Measurements from ENCODE around the gene TTBK2. TPM values are rescaled to one million over a fixed set of nuclear protein-coding genes. Genes with fewer than 3 reads are reported as not detected.

TTBK2 gene
- total RNA-seq, 1 experiment from 2014 or later: 25.5 TPM

DNA sequence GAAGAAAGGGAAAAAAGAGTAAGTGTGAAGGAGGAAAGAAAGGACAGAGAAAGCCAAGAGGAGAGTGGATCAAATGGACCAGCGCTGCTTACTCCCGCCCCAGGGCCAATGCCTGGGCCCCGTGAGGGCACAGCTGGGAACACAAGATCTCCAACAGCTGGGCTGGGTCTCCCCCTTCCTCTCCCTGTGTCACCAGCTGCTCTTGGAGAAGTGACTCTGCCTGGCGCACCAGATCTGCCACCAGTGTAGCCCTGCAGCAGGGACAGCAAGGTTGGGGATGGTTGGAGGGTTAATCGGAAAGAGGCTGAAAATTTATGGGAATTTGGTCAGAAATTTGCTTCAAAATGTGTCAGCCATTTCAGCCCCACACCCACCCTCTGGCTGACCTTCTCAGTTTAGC lies 192.0 kb downstream of the TTBK2 start:
- ChIA-PET POLR2A (no interaction called here), CTCF (no interaction called here)
- TF ChIP-seq, protein P1, sequence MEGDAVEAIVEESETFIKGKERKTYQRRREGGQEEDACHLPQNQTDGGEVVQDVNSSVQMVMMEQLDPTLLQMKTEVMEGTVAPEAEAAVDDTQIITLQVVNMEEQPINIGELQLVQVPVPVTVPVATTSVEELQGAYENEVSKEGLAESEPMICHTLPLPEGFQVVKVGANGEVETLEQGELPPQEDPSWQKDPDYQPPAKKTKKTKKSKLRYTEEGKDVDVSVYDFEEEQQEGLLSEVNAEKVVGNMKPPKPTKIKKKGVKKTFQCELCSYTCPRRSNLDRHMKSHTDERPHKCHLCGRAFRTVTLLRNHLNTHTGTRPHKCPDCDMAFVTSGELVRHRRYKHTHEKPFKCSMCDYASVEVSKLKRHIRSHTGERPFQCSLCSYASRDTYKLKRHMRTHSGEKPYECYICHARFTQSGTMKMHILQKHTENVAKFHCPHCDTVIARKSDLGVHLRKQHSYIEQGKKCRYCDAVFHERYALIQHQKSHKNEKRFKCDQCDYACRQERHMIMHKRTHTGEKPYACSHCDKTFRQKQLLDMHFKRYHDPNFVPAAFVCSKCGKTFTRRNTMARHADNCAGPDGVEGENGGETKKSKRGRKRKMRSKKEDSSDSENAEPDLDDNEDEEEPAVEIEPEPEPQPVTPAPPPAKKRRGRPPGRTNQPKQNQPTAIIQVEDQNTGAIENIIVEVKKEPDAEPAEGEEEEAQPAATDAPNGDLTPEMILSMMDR (IDR thresholded peaks at IDR 0.05; ENCODE audit: unreplicated experiment): no peak
- no TSS peak for BruUV-seq (replicated peaks)
- no peaks in the 10 kb centered on the region for H3K9me3 Mint-ChIP-seq (ENCODE audit: unreplicated experiment)
- intact Hi-C loops (cut with micrococcal nuclease): no loop called here
- no peaks in the 10 kb centered on the region for H3K4me1 Mint-ChIP-seq (ENCODE audit: insufficient read depth, unreplicated experiment)
- no peak overlapping the region for H3K27ac Mint-ChIP-seq (ENCODE audit: low read depth, unreplicated experiment)
- H3K4me3 Mint-ChIP-seq (ENCODE audit: unreplicated experiment): no peak overlapping the region
- H3K27me3 Mint-ChIP-seq (ENCODE audit: insufficient read depth, unreplicated experiment): no peaks in the 10 kb centered on the region
- peaks cover 69% of the 10 kb centered on the region for H3K36me3 Mint-ChIP-seq (ENCODE audit: insufficient read depth, unreplicated experiment)
- no peak for DNase-seq (ENCODE audit: unreplicated experiment)

DNA sequence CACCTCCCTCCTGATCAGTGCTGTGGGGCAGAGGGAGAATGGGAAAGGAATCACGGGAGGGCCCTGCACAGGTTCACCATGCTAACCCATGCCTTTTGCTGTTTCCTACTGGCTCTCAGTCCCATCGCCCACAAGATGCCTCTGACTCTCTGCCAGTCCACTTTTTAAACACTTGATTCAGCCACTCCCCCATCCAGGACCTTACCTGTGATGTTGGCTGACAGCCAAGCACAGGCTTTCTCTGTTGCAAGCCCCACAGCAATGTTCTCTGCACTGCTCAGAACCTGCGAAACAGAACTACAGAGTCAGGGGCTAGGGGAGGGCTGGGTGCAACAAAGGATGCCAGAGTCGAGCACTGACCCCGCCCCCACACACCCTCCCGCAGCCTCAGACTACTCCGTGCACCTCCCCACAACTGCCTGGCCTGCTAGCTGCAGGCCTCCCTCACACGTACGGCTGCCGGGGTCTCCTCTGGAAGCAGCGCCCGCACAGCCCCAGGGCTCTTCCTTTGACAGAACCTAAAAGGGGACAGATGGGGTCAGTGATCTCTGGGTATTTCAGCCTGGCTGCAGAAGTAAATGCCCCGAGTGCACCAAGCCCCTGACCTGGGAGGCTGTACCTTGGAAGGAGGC lies 192.7 kb downstream of the TTBK2 start:
- peak; percentile 41 for DNase-seq (ENCODE audit: unreplicated experiment)
- intact Hi-C loops (cut with micrococcal nuclease): no loop called here
- peaks cover 66% of the 10 kb centered on the region for H3K36me3 Mint-ChIP-seq (ENCODE audit: insufficient read depth, unreplicated experiment)
- TF ChIP-seq, protein P1 (IDR thresholded peaks at IDR 0.05; ENCODE audit: unreplicated experiment): no peak
- no peak overlapping the region for H3K27ac Mint-ChIP-seq (ENCODE audit: low read depth, unreplicated experiment)
- ChIA-PET CTCF (interaction anchor here (0.7 kb wide), 1 partner anchor 558 kb away, joined by 3 read pairs; no protein-coding TSS in a partner anchor), POLR2A (no interaction called here)
- H3K9me3 Mint-ChIP-seq (ENCODE audit: unreplicated experiment): no peaks in the 10 kb centered on the region
- no TSS peak for BruUV-seq (replicated peaks)
- H3K4me3 Mint-ChIP-seq (ENCODE audit: unreplicated experiment): no peak overlapping the region
- no peaks in the 10 kb centered on the region for H3K4me1 Mint-ChIP-seq (ENCODE audit: insufficient read depth, unreplicated experiment)
- no peaks in the 10 kb centered on the region for H3K27me3 Mint-ChIP-seq (ENCODE audit: insufficient read depth, unreplicated experiment)

DNA sequence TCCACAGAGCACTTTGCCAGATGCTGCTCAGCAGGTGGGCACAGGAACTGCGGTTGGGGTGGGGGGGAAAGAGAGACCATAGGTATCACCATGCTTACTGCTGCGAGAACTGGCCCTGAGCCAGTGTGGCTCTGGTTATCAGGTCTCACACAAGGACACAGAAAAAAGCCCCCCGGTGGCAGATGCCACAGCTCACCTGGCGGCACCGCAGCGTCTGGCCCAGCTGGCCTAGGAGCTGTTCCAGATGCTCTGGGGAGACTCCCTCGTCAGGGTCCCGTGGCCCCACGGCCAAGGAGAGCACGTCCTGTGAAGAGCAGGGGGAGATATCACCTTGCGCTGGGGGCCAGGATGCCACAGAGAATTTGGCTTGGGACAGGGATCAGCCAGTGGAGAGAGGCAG lies 194.5 kb downstream of the TTBK2 start:
- DNase-seq (ENCODE audit: unreplicated experiment): no peak
- H3K4me3 Mint-ChIP-seq (ENCODE audit: unreplicated experiment): no peak overlapping the region
- CTCF ChIA-PET: interaction anchor here (1.1 kb wide), 1 partner anchor 11 kb away, joined by 4 read pairs; no protein-coding TSS in a partner anchor
- no peaks in the 10 kb centered on the region for H3K27me3 Mint-ChIP-seq (ENCODE audit: insufficient read depth, unreplicated experiment)
- TF ChIP-seq, protein P1 (IDR thresholded peaks at IDR 0.05; ENCODE audit: unreplicated experiment): no peak
- peaks cover 61% of the 10 kb centered on the region for H3K36me3 Mint-ChIP-seq (ENCODE audit: insufficient read depth, unreplicated experiment)
- no peak overlapping the region for H3K27ac Mint-ChIP-seq (ENCODE audit: low read depth, unreplicated experiment)
- no peaks in the 10 kb centered on the region for H3K9me3 Mint-ChIP-seq (ENCODE audit: unreplicated experiment)
- POLR2A ChIA-PET: interaction anchor here (1.3 kb wide), 1 partner anchor 13 kb away, joined by 4 read pairs; no protein-coding TSS in a partner anchor
- BruUV-seq (replicated peaks): no TSS peak
- no peaks in the 10 kb centered on the region for H3K4me1 Mint-ChIP-seq (ENCODE audit: insufficient read depth, unreplicated experiment)
- intact Hi-C loops (cut with micrococcal nuclease): no loop called here

DNA sequence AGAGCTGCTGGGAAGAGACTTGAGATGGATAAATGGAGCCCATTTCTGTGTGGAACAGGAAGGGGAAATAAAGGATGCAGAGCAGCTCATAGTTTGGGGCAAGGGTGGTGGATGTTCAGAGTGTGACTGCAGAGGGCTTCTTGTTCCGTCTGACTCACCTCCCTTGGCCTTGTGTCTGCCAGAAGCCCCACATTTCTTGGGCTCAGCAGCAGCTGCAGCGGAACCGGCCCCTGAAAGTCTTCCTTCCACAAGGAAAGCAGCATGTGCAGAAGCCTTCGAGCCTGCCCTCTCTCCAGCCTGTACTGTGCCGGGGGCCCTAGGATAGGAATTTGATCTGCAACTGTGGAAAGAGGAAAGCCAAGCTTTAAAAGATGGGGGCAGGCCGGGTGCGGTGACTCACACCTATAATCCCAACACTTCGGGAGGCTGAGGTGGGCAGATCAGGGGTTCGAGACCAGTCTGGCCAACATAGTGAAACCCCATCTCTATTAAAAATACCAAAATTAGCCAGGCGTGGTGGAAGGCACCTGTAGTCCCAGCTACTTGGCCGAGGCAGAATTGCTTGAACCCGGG lies 195.2 kb downstream of the TTBK2 start:
- no peaks in the 10 kb centered on the region for H3K27me3 Mint-ChIP-seq (ENCODE audit: insufficient read depth, unreplicated experiment)
- DNase-seq (ENCODE audit: unreplicated experiment): no peak
- TF ChIP-seq, protein P1 (IDR thresholded peaks at IDR 0.05; ENCODE audit: unreplicated experiment): no peak
- H3K4me1 Mint-ChIP-seq (ENCODE audit: insufficient read depth, unreplicated experiment): no peaks in the 10 kb centered on the region
- intact Hi-C loops (cut with micrococcal nuclease): no loop called here
- POLR2A ChIA-PET: interaction anchor here (0.6 kb wide), 1 partner anchor 568 kb away, joined by 3 read pairs; no protein-coding TSS in a partner anchor
- peaks cover 54% of the 10 kb centered on the region for H3K36me3 Mint-ChIP-seq (ENCODE audit: insufficient read depth, unreplicated experiment)
- no TSS peak for BruUV-seq (replicated peaks)
- no peak overlapping the region for H3K4me3 Mint-ChIP-seq (ENCODE audit: unreplicated experiment)
- CTCF ChIA-PET: no interaction called here
- no peaks in the 10 kb centered on the region for H3K9me3 Mint-ChIP-seq (ENCODE audit: unreplicated experiment)
- H3K27ac Mint-ChIP-seq (ENCODE audit: low read depth, unreplicated experiment): no peak overlapping the region

Measured in MCF 10A (cell line).